GM18502 (cell line): ENCODE measurements around the gene SLC17A1.
"Not testable (repeated sequence)": the region's sequence is repeated elsewhere in the genome, so short reads cannot be mapped to it uniquely, and the experiment has no call there.

Experiments used
- ATAC-seq: cut with Tn5 transposase; IDR thresholded peaks from one replicate; pipeline ENCODE4 v1.9.1; 2021; ENCODE audit warnings: mild to moderate bottlenecking; ENCODE audit not compliant: unreplicated experiment, poor library complexity

Gene SLC17A1

DNA sequence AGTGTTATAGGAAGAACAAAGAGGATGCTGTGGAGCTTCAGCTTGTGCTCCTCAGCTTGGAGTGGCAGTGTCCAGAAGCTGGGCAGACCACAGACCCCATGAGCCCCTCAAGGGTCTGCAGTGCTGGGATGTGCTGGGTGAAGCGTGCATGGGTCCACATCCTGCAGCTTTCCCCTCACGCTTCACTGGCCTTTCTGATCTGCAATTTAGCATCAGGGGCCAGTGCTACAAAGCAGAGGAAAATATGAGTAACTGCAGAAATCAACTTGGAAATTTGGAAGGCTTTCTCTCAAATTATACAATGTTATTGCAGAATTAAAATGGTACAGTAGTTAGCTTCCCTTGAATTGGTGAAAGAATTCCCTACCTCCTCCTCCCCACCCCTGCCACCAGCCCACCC lies 67.2 kb downstream of the SLC17A1 start:
- ATAC-seq: no peak

GRCh38 chr6:25757936-25758642 lies 73.8 kb downstream of the SLC17A1 start:
- no peak for ATAC-seq

- ATAC-seq: no peak
Observed at GRCh38 chr6:25756382-25757363, 75.2 kb downstream of the SLC17A1 start.

GRCh38 chr6:25755483-25755882 lies 76.4 kb downstream of the SLC17A1 start:
- ATAC-seq: no peak

DNA sequence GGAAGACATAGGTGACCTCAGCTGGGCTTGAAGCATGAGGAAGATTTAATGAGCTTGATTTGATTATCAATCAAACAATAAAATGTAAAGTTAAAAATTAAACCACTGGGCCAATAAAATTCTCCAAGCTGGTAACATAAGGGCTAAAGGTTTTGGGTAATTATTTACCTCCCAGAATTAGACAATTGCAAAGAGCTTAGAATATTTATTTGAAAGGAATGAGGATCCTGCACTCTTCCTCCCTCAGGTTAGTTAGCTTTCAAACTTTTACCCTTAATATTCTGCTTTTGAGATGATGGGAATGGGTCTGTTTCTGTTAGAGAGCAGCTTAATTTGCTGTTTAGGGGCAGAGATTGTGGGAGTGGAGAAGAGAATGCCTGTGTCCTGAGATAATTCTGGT lies 77.3 kb downstream of the SLC17A1 start, which contains the start of gene SLC17A4:
TSS of gene SLC17A4 (plus strand) at position 208 of the 400 bp plus-strand sequence. CDS start 7,221 bp downstream, outside the sequence.
- ATAC-seq: no peak

- ATAC-seq: no peak
Observed at GRCh38 chr6:25753079-25753478, 78.8 kb downstream of the SLC17A1 start.

GRCh38 chr6:25750906-25751305 lies 80.9 kb downstream of the SLC17A1 start:
- ATAC-seq: no peak

GRCh38 chr6:25749837-25750236 lies 82.0 kb downstream of the SLC17A1 start:
- no peak for ATAC-seq

DNA sequence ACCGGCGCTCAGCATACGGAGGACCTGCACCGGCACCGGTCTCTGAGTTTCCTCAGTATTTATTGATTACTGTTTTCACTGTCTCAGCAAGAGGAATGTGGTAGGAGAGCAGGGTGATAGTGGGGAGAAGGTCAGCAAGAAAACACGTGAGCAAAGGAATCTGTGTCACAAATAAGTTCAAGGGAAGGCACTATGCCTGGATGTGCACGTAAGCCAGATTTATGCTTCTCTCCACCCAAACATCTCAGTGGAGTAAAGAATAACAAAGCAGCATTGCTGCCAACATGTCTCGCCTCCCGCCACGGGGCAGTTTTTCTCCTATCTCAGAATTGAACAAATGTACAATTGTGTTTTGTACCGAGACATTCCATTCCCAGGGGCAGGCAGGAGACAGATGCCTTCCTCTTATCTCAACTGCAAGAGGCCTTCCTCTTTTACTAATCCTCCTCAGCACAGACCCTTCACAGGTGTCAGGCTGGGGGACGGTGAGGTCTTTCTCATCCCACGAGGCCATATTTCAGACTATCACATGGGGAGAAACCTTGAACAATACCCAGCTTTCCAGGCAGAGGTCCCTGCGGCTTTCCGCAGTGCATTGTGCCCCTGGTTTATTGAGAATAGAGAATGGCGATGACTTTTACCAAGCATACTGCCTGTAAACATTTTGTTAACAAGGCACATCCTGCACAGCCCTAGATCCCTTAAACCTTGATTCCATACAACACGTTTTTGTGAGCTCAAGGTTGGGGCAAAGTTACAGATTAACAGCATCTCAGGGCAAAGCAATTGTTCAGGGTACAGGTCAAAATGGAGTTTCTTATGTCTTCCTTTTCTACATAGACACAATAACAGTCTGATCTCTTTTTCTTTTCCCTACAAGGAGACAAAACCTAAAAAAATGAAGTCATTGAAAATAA lies 83.0 kb downstream of the SLC17A1 start:
- ATAC-seq: not testable (repeated sequence)

DNA sequence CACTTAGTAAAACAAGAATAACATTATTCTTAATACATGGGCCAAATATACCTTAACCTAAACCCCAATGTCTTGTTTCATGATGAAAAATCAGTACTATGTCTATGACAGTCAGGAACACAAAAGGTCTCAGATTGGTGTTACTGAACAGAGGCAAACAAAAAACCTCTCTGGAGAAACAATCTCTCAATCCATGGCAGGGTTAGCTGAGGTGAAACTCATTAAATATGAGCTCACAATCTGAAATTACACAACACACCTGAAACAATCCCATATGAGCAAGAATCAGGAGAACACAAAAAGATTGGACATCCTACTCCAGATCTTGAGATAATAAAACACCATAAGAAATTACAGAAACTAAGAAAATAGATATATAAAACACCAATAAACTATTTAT lies 83.8 kb downstream of the SLC17A1 start:
- no peak for ATAC-seq

- ATAC-seq: no peak
Observed at GRCh38 chr6:25747477-25747876, 84.4 kb downstream of the SLC17A1 start.

- ATAC-seq: no peak
Observed at GRCh38 chr6:25746968-25747367, 84.9 kb downstream of the SLC17A1 start.

- no peak for ATAC-seq
Observed at GRCh38 chr6:25745836-25746235, 86.0 kb downstream of the SLC17A1 start.

DNA sequence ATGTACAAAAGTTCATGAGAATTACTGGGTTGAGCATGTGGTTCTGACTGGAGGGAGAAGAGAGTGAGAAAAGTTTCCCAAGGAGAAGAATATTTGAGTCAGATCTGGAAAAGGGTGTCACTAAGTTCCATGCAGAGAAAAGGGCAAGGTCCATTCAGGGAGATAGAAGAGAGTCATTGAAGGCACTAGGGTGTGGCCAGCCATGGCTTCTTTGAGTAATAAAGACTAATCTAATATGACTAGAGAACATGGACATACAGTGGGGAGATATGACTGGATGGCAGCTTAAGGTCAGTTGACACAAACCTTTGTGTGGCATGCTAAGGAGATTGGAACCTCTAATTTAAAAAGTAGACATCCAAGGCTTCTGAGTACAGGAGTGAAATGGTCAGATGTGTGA lies 88.0 kb downstream of the SLC17A1 start:
- no peak for ATAC-seq

DNA sequence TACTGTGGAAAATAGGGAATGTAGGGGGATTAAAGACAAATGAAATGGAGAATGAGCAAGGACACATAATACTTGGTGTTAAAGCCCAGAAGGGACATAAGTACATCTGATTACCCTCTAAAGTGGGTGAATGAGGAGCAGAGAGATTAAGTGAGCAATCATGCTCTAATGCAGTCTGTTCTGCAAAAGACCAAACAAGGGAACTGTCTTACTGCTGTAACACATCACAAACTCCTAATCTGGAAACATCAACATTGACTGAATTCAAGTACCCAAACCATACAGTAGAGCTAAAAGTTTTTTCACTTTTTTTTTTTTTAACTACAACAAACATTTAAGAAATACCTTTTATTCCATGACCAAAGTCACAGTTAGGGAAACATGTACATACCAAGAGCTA lies 96.6 kb downstream of the SLC17A1 start:
- no peak for ATAC-seq
